HEK293 (cell line): ENCODE measurements around the gene PCDH1.

Experiments used
- CTCF ChIA-PET: fragments of 350-600 bp; formaldehyde crosslinking; extraction: SDS; loops from one replicate; lab custom pipeline; 2021; ENCODE audit warnings: antibody characterized with exemption; lab: Yijun Ruan, JAX
- POLR2A ChIA-PET: fragments of 300-600 bp; formaldehyde crosslinking; extraction: SDS; loops from one replicate; lab custom pipeline; 2020; ENCODE audit warnings: antibody characterized with exemption, inconsistent platforms; lab: Yijun Ruan, JAX
- H3K27ac ChIP-seq: fragments of 200-500 bp; sonication (Bioruptor generic); 2 replicates; pipeline ENCODE4 v1.5.1; 2014; ENCODE audit warnings: low read depth, low read length, control low read depth, inconsistent platforms; ENCODE audit errors: extremely low read depth
- H3K36me3 ChIP-seq, 2 experiments: fragments of 200-500 bp in 1 of 2; sonication (Bioruptor generic) in 1 of 2; 1 replicate in 1 of 2; 2 replicates in 1 of 2; pipeline ENCODE4 v1.5.1; 2014 to 2017; ENCODE audit warnings: inconsistent platforms in 2 of 2, low read length in 2 of 2; ENCODE audit not compliant: control insufficient read depth in 2 of 2, insufficient read depth in 1 of 2
- H3K4me1 ChIP-seq: fragments of 200-500 bp; sonication (Bioruptor generic); 2 replicates; pipeline ENCODE4 v1.5.1; 2014; ENCODE audit warnings: mild to moderate bottlenecking, low read length, inconsistent platforms; ENCODE audit not compliant: control insufficient read depth, insufficient read depth
- H3K4me3 ChIP-seq: 2 replicates; pipeline ENCODE4 v1.5.1; 2011; ENCODE audit warnings: low read depth, mild to moderate bottlenecking, control low read depth, low read length, moderate library complexity
- H3K9me3 ChIP-seq: fragments of 200-500 bp; sonication (Bioruptor generic); 2 replicates; pipeline ENCODE4 v1.5.1; 2014; ENCODE audit warnings: low read depth, low read length, inconsistent platforms; ENCODE audit not compliant: control insufficient read depth, insufficient read depth
- BCL11B ChIP-seq: fragments of 450-650 bp; formaldehyde crosslinking; IDR thresholded peaks from 2 replicates; pipeline ENCODE4 v1.5.1; 2016; ENCODE audit warnings: low read depth, missing biosample characterization, missing genetic modification characterization
- GLI4 ChIP-seq: fragments of 450-650 bp; formaldehyde crosslinking; IDR thresholded peaks from 2 replicates; pipeline ENCODE4 v1.5.1; 2016; ENCODE audit warnings: missing biosample characterization, missing genetic modification characterization
- KLF1 ChIP-seq: fragments of 450-650 bp; formaldehyde crosslinking; IDR thresholded peaks from 2 replicates; pipeline ENCODE4 v1.5.1; 2016; ENCODE audit warnings: missing biosample characterization, missing genetic modification characterization
- KLF9 ChIP-seq: fragments of 450-650 bp; formaldehyde crosslinking; IDR thresholded peaks from 2 replicates; pipeline ENCODE4 v1.5.1; 2016; ENCODE audit warnings: missing biosample characterization, missing genetic modification characterization, low read depth
- ZBTB48 ChIP-seq: fragments of 450-650 bp; formaldehyde crosslinking; IDR thresholded peaks from 2 replicates; pipeline ENCODE4 v1.5.1; 2016; ENCODE audit warnings: missing biosample characterization, missing genetic modification characterization
- ZIC2 ChIP-seq: fragments of 450-650 bp; formaldehyde crosslinking; IDR thresholded peaks from 2 replicates; pipeline ENCODE4 v1.5.1; 2016; ENCODE audit warnings: missing biosample characterization, missing genetic modification characterization
- ZNF133 ChIP-seq: fragments of 450-650 bp; formaldehyde crosslinking; IDR thresholded peaks from 2 replicates; pipeline ENCODE4 v1.5.1; 2016; ENCODE audit warnings: missing biosample characterization, missing genetic modification characterization
- ZNF138 ChIP-seq: fragments of 450-650 bp; formaldehyde crosslinking; IDR thresholded peaks from 2 replicates; pipeline ENCODE4 v1.5.1; 2016; ENCODE audit warnings: missing biosample characterization, missing genetic modification characterization, borderline replicate concordance
- ZNF223 ChIP-seq: fragments of 450-650 bp; formaldehyde crosslinking; IDR thresholded peaks from 2 replicates; pipeline ENCODE4 v1.5.1; 2016; ENCODE audit warnings: missing biosample characterization, missing genetic modification characterization
- ZNF324 ChIP-seq: fragments of 450-650 bp; formaldehyde crosslinking; IDR thresholded peaks from 2 replicates; pipeline ENCODE4 v1.5.1; 2016; ENCODE audit warnings: missing biosample characterization, missing genetic modification characterization
- ZNF335 ChIP-seq: fragments of 450-650 bp; formaldehyde crosslinking; conservative IDR thresholded peaks from 2 replicates; pipeline ENCODE4 v1.5.1; 2016; ENCODE audit warnings: missing biosample characterization, missing genetic modification characterization
- ZNF341 ChIP-seq: fragments of 450-650 bp; formaldehyde crosslinking; IDR thresholded peaks from 2 replicates; pipeline ENCODE4; 2016; ENCODE audit warnings: low read depth, missing biosample characterization, missing genetic modification characterization
- ZNF350 ChIP-seq: fragments of 450-650 bp; formaldehyde crosslinking; IDR thresholded peaks from 2 replicates; pipeline ENCODE4 v1.5.0; 2017; ENCODE audit warnings: missing biosample characterization, mild to moderate bottlenecking, missing genetic modification characterization
- ZNF549 ChIP-seq: fragments of 450-650 bp; IDR thresholded peaks from 2 replicates; pipeline ENCODE4 v1.5.1; 2018; ENCODE audit warnings: missing biosample characterization, missing genetic modification characterization, mild to moderate bottlenecking, inconsistent platforms, moderate library complexity
- ZNF561 ChIP-seq: fragments of 450-650 bp; IDR thresholded peaks from 2 replicates; pipeline ENCODE4 v1.5.1; 2018; ENCODE audit warnings: missing biosample characterization, missing genetic modification characterization, borderline replicate concordance
- ZNF600 ChIP-seq: fragments of 450-650 bp; formaldehyde crosslinking; IDR thresholded peaks from 2 replicates; pipeline ENCODE4 v1.5.1; 2016; ENCODE audit warnings: missing biosample characterization, missing genetic modification characterization
- ZNF621 ChIP-seq: fragments of 450-650 bp; formaldehyde crosslinking; IDR thresholded peaks from 2 replicates; pipeline ENCODE4 v1.5.1; 2017; ENCODE audit warnings: missing biosample characterization, missing genetic modification characterization
- TF ChIP-seq, protein P1 (sequence below): fragments of 450-650 bp; formaldehyde crosslinking; IDR thresholded peaks from 2 replicates; pipeline ENCODE4 v1.5.1; 2016; ENCODE audit warnings: missing biosample characterization, missing genetic modification characterization
- TF ChIP-seq, protein P2 (sequence below): fragments of 450-650 bp; formaldehyde crosslinking; IDR thresholded peaks from 2 replicates; pipeline ENCODE4 v1.5.1; 2017; ENCODE audit warnings: missing biosample characterization, missing genetic modification characterization
- TF ChIP-seq, protein P3 (sequence below): fragments of 450-650 bp; formaldehyde crosslinking; conservative IDR thresholded peaks from 2 replicates; pipeline ENCODE4 v1.5.1; 2016; ENCODE audit warnings: low read depth, missing biosample characterization, missing genetic modification characterization

The PCDH1 gene

DNA sequence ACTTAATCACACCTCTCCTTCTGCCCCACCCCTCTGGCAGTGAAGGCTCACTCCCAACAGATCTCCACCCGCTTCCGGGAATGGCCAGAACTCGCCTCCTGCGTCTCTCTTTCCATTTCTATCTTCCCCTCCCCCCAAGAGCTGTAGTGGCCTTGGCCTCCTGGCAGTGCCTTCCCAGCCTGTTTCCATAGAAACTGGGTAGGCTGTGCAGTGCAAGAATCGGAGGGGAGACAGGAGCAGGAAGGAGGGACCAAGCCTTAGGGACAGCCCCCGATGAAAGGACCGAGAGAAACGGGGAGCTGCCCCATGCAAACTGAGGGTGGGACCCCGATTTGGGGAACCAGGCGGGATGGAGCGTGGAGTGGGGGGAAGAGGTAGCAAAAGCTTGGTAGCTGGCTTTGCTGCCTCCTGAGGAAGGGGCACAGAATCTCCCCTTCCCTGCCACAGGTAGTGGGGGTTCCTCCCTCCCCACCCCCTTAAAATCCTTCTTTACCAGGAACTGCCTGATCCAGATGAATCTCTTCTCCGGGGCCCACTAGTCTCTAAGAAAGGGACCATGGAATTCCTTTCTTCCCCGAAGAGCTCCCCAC lies 4.5 kb upstream of the PCDH1 start:
- no peak overlapping the region for H3K27ac ChIP-seq
- no peaks in the 10 kb centered on the region for H3K9me3 ChIP-seq
- peaks cover 5% of the 10 kb centered on the region; the same call in 1 of the 2 replicates for H3K4me1 ChIP-seq
- ChIA-PET POLR2A (interaction anchor here (1.5 kb wide), 1 partner anchor 41 kb away, joined by 3 read pairs; the partner anchor contains the start of gene DELE1), CTCF (interaction anchor here (0.6 to 10.1 kb wide), 9 partner anchors 8 to 218 kb away, joined by 3 to 104 read pairs (median 7); no protein-coding TSS in a partner anchor)
- TF ChIP-seq ZNF350 (tag by site-specific recombination) (no peak), KLF1 (tag by site-specific recombination) (0 out of 2 replicates have a peak, but pooled peaks have one; percentile 37), ZNF600 (no peak), ZNF341 (tag by site-specific recombination) (peak; percentile 34; the same call in 1 of the 2 replicates), KLF9 (tag by site-specific recombination) (no peak), GLI4 (tag by site-specific recombination) (no peak)
- no peak overlapping the region for H3K4me3 ChIP-seq
- no peaks in the 10 kb centered on the region for H3K36me3 ChIP-seq

DNA sequence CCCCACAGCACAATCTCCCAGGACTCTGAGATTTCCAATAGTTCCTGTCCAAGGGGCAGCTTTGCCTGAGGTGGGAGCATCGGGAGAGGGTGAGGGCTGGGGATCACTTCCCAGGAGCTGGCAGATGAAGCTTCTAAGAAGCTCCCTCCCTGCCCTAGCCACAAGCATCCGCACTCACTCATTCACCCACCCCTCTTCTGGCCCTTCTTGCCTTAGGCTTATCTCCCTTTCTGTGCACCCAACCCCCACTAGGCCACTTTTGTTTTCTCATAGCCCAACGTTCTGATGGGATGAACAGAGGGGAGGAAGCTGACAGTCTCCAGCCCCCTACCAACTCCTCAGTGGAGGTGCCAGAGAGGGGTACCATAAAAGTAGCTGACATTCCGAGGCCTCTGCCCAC lies 3.7 kb upstream of the PCDH1 start:
- Histone ChIP-seq H3K4me1 (peaks cover 5% of the 10 kb centered on the region; the same call in 1 of the 2 replicates), H3K4me3 (no peak overlapping the region), H3K27ac (no peak overlapping the region), H3K9me3 (no peaks in the 10 kb centered on the region), H3K36me3 (no peaks in the 10 kb centered on the region)
- POLR2A ChIA-PET, result interaction anchor here (1.5 kb wide), 1 partner anchor 42 kb away, joined by 7 read pairs; the partner anchor contains the start of gene DELE1
- CTCF ChIA-PET, result interaction anchor here (1.0 to 10.1 kb wide), 10 partner anchors 9 to 263 kb away, joined by 3 to 104 read pairs (median 4); partner anchors contain the start of gene DELE1
- TF ChIP-seq ZNF138 (tag by site-specific recombination), result no peak
- TF ChIP-seq ZIC2 (tag by site-specific recombination), result no peak
- no peak for TF ChIP-seq ZBTB48 (tag by site-specific recombination)
- no peak for TF ChIP-seq BCL11B
- TF ChIP-seq ZNF549, result no peak
- TF ChIP-seq ZNF223 (tag by site-specific recombination), result no peak
- TF ChIP-seq ZNF335 (tag by site-specific recombination), result no peak
- no peak for TF ChIP-seq ZNF561 (tag by site-specific recombination)
- no peak for TF ChIP-seq ZNF133 (tag by site-specific recombination)
- no peak for TF ChIP-seq ZNF621
- no peak for TF ChIP-seq ZNF324
- TF ChIP-seq, protein P1, sequence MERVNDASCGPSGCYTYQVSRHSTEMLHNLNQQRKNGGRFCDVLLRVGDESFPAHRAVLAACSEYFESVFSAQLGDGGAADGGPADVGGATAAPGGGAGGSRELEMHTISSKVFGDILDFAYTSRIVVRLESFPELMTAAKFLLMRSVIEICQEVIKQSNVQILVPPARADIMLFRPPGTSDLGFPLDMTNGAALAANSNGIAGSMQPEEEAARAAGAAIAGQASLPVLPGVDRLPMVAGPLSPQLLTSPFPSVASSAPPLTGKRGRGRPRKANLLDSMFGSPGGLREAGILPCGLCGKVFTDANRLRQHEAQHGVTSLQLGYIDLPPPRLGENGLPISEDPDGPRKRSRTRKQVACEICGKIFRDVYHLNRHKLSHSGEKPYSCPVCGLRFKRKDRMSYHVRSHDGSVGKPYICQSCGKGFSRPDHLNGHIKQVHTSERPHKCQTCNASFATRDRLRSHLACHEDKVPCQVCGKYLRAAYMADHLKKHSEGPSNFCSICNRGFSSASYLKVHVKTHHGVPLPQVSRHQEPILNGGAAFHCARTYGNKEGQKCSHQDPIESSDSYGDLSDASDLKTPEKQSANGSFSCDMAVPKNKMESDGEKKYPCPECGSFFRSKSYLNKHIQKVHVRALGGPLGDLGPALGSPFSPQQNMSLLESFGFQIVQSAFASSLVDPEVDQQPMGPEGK (tag by site-specific recombination), result no peak
- TF ChIP-seq, protein P2, sequence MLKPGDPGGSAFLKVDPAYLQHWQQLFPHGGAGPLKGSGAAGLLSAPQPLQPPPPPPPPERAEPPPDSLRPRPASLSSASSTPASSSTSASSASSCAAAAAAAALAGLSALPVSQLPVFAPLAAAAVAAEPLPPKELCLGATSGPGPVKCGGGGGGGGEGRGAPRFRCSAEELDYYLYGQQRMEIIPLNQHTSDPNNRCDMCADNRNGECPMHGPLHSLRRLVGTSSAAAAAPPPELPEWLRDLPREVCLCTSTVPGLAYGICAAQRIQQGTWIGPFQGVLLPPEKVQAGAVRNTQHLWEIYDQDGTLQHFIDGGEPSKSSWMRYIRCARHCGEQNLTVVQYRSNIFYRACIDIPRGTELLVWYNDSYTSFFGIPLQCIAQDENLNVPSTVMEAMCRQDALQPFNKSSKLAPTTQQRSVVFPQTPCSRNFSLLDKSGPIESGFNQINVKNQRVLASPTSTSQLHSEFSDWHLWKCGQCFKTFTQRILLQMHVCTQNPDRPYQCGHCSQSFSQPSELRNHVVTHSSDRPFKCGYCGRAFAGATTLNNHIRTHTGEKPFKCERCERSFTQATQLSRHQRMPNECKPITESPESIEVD (tag by site-specific recombination), result no peak
- TF ChIP-seq, protein P3, sequence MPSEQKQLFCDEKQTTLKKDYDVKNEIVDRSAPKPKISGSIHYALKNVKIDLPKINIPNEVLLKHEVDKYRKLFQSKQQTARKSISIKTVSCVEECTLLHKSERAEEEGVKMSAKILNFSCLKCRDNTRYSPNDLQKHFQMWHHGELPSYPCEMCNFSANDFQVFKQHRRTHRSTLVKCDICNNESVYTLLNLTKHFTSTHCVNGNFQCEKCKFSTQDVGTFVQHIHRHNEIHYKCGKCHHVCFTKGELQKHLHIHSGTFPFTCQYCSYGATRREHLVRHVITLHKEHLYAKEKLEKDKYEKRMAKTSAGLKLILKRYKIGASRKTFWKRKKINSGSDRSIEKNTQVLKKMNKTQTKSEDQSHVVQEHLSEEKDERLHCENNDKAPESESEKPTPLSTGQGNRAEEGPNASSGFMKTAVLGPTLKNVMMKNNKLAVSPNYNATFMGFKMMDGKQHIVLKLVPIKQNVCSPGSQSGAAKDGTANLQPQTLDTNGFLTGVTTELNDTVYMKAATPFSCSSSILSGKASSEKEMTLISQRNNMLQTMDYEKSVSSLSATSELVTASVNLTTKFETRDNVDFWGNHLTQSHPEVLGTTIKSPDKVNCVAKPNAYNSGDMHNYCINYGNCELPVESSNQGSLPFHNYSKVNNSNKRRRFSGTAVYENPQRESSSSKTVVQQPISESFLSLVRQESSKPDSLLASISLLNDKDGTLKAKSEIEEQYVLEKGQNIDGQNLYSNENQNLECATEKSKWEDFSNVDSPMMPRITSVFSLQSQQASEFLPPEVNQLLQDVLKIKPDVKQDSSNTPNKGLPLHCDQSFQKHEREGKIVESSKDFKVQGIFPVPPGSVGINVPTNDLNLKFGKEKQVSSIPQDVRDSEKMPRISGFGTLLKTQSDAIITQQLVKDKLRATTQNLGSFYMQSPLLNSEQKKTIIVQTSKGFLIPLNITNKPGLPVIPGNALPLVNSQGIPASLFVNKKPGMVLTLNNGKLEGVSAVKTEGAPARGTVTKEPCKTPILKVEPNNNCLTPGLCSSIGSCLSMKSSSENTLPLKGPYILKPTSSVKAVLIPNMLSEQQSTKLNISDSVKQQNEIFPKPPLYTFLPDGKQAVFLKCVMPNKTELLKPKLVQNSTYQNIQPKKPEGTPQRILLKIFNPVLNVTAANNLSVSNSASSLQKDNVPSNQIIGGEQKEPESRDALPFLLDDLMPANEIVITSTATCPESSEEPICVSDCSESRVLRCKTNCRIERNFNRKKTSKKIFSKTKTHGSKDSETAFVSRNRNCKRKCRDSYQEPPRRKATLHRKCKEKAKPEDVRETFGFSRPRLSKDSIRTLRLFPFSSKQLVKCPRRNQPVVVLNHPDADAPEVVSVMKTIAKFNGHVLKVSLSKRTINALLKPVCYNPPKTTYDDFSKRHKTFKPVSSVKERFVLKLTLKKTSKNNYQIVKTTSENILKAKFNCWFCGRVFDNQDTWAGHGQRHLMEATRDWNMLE, result no peak
